Activated gamma-delta T cell treated with anti-CD3 and anti-CD28 coated beads, Interleukin-2, amount 50 U/mL, for 16 hours (primary cell): Measurements from ENCODE around the gene TXNDC11.

Experiments
- DNase-seq: peaks from one replicate; pipeline ENCODE4 v3.0.0-alpha.2; 2020; ENCODE audit warnings: low read depth

Gene TXNDC11

GRCh38 chr16:11719171-11719570 is 23.5 kb downstream of the TXNDC11 start:
- no peak for DNase-seq

- no peak for DNase-seq
Measured at GRCh38 chr16:11717811-11718210, 24.8 kb downstream of the TXNDC11 start.

GRCh38 chr16:11716336-11716735 is 26.3 kb downstream of the TXNDC11 start:
- DNase-seq: no peak

- DNase-seq: no peak
Measured at GRCh38 chr16:11715246-11715947, 27.3 kb downstream of the TXNDC11 start.

- DNase-seq: no peak
Measured at GRCh38 chr16:11712122-11712521, 30.5 kb downstream of the TXNDC11 start.

- DNase-seq: no peak
Measured at GRCh38 chr16:11711662-11712061, 31.0 kb downstream of the TXNDC11 start.

GRCh38 chr16:11708421-11708820 is 34.2 kb downstream of the TXNDC11 start:
- no peak for DNase-seq

GRCh38 chr16:11707679-11708197 is 34.9 kb downstream of the TXNDC11 start:
- no peak for DNase-seq

GRCh38 chr16:11706180-11706742 is 36.4 kb downstream of the TXNDC11 start:
- no peak for DNase-seq

- no peak for DNase-seq
Measured at GRCh38 chr16:11705311-11706025, 37.2 kb downstream of the TXNDC11 start.

GRCh38 chr16:11700264-11701029 is 42.2 kb downstream of the TXNDC11 start:
- DNase-seq: no peak

- no peak for DNase-seq
Measured at GRCh38 chr16:11699234-11699894, 43.3 kb downstream of the TXNDC11 start.

GRCh38 chr16:11698271-11698689 is 44.4 kb downstream of the TXNDC11 start:
- peak; percentile 11 for DNase-seq

- no peak for DNase-seq
Measured at GRCh38 chr16:11697319-11697718, 45.3 kb downstream of the TXNDC11 start.

GRCh38 chr16:11696266-11697012 is 46.2 kb downstream of the TXNDC11 start:
- DNase-seq: no peak

- DNase-seq: no peak
Measured at GRCh38 chr16:11692651-11693050, 50.0 kb downstream of the TXNDC11 start.

GRCh38 chr16:11692171-11692570 is 50.5 kb downstream of the TXNDC11 start:
- no peak for DNase-seq

GRCh38 chr16:11691771-11692170 is 50.9 kb downstream of the TXNDC11 start:
- no peak for DNase-seq

- DNase-seq: no peak
Measured at GRCh38 chr16:11691235-11691634, 51.4 kb downstream of the TXNDC11 start.

- no peak for DNase-seq
Measured at GRCh38 chr16:11689031-11689840, 53.4 kb downstream of the TXNDC11 start.
